GM13977 (cell line): Measurements from ENCODE around the gene CIC.

Source experiments
- DNase-seq: peaks from one replicate; pipeline ENCODE4 v3.0.0; 2012; ENCODE audit warnings: low spot score
- CTCF ChIP-seq: IDR thresholded peaks from 2 replicates; pipeline ENCODE4 v1.5.1; 2012; ENCODE audit warnings: mild to moderate bottlenecking, control low read depth; ENCODE audit not compliant: insufficient read depth; ENCODE audit errors: extremely low read depth, missing control alignments
- in situ Hi-C: fragments of 300-500 bp; cut with MboI; formaldehyde crosslinking; loops from one replicate; pipeline ENCODE4 v1.12.0; 2022; ENCODE audit warnings: low sequenced_read_pairs, low pct_unique_long_range_greater_than_20kb, mixed read lengths, inconsistent platforms; ENCODE audit not compliant: unreplicated experiment

Gene CIC

DNA sequence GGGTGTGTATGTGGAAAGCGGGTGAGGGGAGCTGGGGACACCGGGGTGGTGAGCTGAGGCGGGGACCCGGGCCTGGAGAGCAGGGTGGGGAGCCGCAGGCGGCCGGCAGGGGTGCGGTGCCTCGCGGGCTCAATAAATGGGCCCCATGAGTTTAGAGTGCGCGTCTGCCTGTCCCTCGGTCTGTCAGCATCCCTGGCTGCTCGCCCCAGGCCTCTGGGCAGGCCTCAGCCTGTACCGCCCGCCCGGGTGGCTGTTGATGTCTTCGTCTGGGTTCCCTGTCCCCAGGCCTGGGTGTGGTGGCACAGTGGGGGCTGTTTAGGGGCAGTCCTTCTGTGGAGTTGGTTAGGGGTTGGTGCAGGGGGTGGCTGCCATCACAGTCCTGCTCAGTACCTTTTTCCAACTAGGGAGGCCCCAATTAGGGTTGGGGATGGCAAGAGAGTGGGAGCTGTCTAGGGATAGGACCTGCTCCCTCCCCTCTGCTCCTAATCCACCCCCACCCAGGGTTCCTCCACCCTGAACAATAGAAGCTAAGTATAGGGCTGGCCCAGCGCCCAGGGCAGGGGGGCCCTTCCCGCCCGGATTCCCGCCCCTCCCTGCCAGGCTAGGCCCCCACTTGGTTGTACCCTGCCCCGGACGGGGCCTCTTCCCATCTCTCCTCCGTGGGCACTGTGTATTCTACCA is 12.2 kb downstream of the CIC start:
- DNase-seq, result peak; percentile 63
- in situ Hi-C loops, result loop anchor here (25.0 kb wide), 1 partner anchor 169 kb away; no protein-coding TSS in a partner anchor
- TF ChIP-seq CTCF, result no peak

- in situ Hi-C loops, result loop anchor here (25.0 kb wide), 1 partner anchor 170 kb away; no protein-coding TSS in a partner anchor
- no peak for TF ChIP-seq CTCF
- DNase-seq, result no peak
Measured at GRCh38 chr19:42281827-42282762, 13.0 kb downstream of the CIC start.

- no peak for TF ChIP-seq CTCF
- in situ Hi-C loops, result loop anchor here (25.0 kb wide), 1 partner anchor 171 kb away; no protein-coding TSS in a partner anchor
- no peak for DNase-seq
Measured at GRCh38 chr19:42282819-42283187, 13.8 kb downstream of the CIC start.

GRCh38 chr19:42283188-42284065 is 14.4 kb downstream of the CIC start:
- in situ Hi-C loops, result loop anchor here (25.0 kb wide), 1 partner anchor 171 kb away; no protein-coding TSS in a partner anchor
- TF ChIP-seq CTCF, result no peak
- DNase-seq, result peak; percentile 99

DNA sequence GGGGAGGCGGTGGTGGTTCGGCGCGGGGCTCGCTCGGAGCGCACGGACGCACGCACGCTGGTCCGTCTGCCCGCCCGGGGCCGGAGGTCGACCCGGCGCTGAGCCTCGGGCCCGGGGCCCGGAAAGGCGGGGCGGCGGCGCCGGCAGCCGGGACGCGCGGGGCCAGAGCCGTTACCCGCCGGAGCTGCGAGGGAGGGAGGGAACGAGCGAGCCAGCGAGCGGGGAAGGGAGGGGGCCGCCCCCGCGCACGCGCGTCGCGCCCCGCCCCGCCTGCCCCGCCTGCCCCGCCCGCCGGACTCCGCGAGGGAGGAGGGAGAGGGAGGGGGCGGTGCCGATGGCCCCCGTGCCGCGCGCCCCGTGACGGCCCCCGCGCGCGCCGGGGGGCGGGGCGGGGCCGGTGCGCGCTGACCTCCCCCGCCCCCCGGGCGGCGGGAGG is 15.0 kb downstream of the CIC start:
- no peak for TF ChIP-seq CTCF
- in situ Hi-C loops, result loop anchor here (25.0 kb wide), 1 partner anchor 172 kb away; no protein-coding TSS in a partner anchor
- DNase-seq, result peak; percentile 97
